NCI-H69 (cell line): ENCODE results near the gene TSTD1.
"Not testable (repeated sequence)": the region's sequence is repeated elsewhere in the genome, so short reads cannot be mapped to it uniquely, and the experiment has no call there.

Experiments used
- DNase-seq: peaks from one replicate; lab custom pipeline; 2025; lab: John Stamatoyannopoulos, UW

TSTD1 gene

GRCh38 chr1:161009602-161010211, 29.1 kb downstream of the TSTD1 start:
- no peak for DNase-seq

- DNase-seq: no peak
Measured at GRCh38 chr1:161008869-161009510, 29.8 kb downstream of the TSTD1 start.

- DNase-seq: no peak
Measured at GRCh38 chr1:161007369-161007768, 31.4 kb downstream of the TSTD1 start.

GRCh38 chr1:161006563-161006962, 32.2 kb downstream of the TSTD1 start:
- no peak for DNase-seq

GRCh38 chr1:161001525-161001924, 37.2 kb downstream of the TSTD1 start:
- DNase-seq: peak; percentile 42

- DNase-seq: no peak
Measured at GRCh38 chr1:161000736-161001480, 37.9 kb downstream of the TSTD1 start.

- DNase-seq: no peak
Measured at GRCh38 chr1:160999376-160999775, 39.4 kb downstream of the TSTD1 start.

GRCh38 chr1:160997323-160998038, 41.3 kb downstream of the TSTD1 start:
- peak; percentile 44 for DNase-seq

- DNase-seq: no peak
Measured at GRCh38 chr1:160996178-160996577, 42.6 kb downstream of the TSTD1 start.

GRCh38 chr1:160993544-160994193, 45.1 kb downstream of the TSTD1 start:
- peak; percentile 43 for DNase-seq

GRCh38 chr1:160992036-160992435, 46.7 kb downstream of the TSTD1 start:
- not testable (repeated sequence) for DNase-seq
